Measurements from ENCODE around the gene PRDM16. TPM values are rescaled to one million over a fixed set of nuclear protein-coding genes. Genes with fewer than 3 reads are reported as not detected.

The PRDM16 gene
- total and polyA plus RNA-seq, 2 of the 4 experiments (the other 2 are of a cell fraction), result 0.02 TPM; not detected in 1

DNA sequence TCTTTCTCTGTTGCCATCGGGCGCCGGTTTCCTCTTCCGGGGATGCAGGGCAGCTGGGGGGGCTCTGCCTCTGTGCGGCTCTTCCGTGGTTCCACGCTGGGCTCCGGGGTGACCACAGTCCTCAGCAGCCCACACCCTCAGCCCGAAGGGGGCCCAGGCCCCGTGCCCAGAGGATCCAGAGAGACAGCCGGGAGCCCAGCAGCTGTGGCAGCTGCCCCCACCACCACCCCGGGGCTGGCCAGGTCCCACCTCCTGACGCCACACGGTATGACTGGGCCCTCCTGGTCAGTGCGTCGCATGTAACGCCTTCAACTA is 172.2 kb downstream of the PRDM16 start:
- no peak for ATAC-seq (ENCODE audit: low read depth)
- Histone ChIP-seq H2BK5ac (ENCODE audit: low read depth, low read length, poor library complexity, severe bottlenecking) (no peak overlapping the region), H2BK15ac (ENCODE audit: low read depth, low read length) (no peak overlapping the region), H3K4me1 (ENCODE audit: control insufficient read depth, insufficient read depth, low read length) (no peaks in the 10 kb centered on the region), H3K56ac (ENCODE audit: extremely low read depth, insufficient read depth, low read length) (no peak overlapping the region), H3K9me1 (ENCODE audit: insufficient read depth, low read length) (no peaks in the 10 kb centered on the region), H2BK120ac (ENCODE audit: low read depth, low read length) (no peak overlapping the region), H4K5ac (ENCODE audit: low read depth, low read length) (no peak overlapping the region), H3K4ac (ENCODE audit: low read depth, low read length) (no peak overlapping the region), H2AK5ac (ENCODE audit: low read depth, low read length) (no peak overlapping the region), H2AK9ac (replicated peaks; ENCODE audit: low read depth, low read length, poor library complexity) (no peak overlapping the region), H4K91ac (ENCODE audit: insufficient read depth, low read depth, low read length) (no peak overlapping the region), H3K18ac (ENCODE audit: low read depth, low read length) (no peak overlapping the region), H3K79me1 (ENCODE audit: low read depth in 1 of 2, low read length in 2 of 2) (no peaks in the 10 kb centered on the region), H3K9ac (ENCODE audit: low read depth, low read length) (no peak overlapping the region), H3K27me3 (ENCODE audit: control insufficient read depth, insufficient read depth, low read length) (no peaks in the 10 kb centered on the region; the same call in 1 of the 2 replicates), H4K20me1 (ENCODE audit: insufficient read depth, low read length) (no peaks in the 10 kb centered on the region), H3K14ac (replicated peaks; ENCODE audit: low read depth, low read length) (no peak overlapping the region), H3K27ac (ENCODE audit: insufficient read depth, low read length) (no peak overlapping the region), H3K36me3 (ENCODE audit: control insufficient read depth, insufficient read depth, low read length) (no peaks in the 10 kb centered on the region), H3K4me3 (ENCODE audit: insufficient read depth, low read depth, low read length) (no peak overlapping the region), H2BK20ac (ENCODE audit: low read depth, low read length) (no peak overlapping the region), H4K8ac (ENCODE audit: low read depth in 2 of 2, low read length in 2 of 2) (no peak overlapping the region), H3K23ac (ENCODE audit: low read depth, low read length) (no peak overlapping the region), H2AFZ (replicated peaks; ENCODE audit: low read length, poor library complexity) (peak overlapping the region; percentile 21), H3K4me2 (ENCODE audit: low read depth, low read length) (no peak overlapping the region), H3K9me3 (ENCODE audit: control insufficient read depth, insufficient read depth, low read length) (peaks cover 4% of the 10 kb centered on the region)
- TF ChIP-seq RAD21 (IDR thresholded peaks at IDR 0.05; ENCODE audit: low read length) (no peak), ELK1 (IDR thresholded peaks at IDR 0.05; ENCODE audit: borderline replicate concordance, low read depth, low read length) (no peak), MXI1 (IDR thresholded peaks at IDR 0.05; ENCODE audit: borderline replicate concordance, low read depth, low read length) (no peak), MAZ (IDR thresholded peaks at IDR 0.05; ENCODE audit: borderline replicate concordance, low read depth, low read length) (no peak), FOS (IDR thresholded peaks at IDR 0.05; ENCODE audit: low read depth, low read length) (no peak)
- ChIA-PET CTCF (no interaction called here), POLR2A (ENCODE audit: unreplicated experiment) (no interaction called here)
- in situ Hi-C loops (cut with MboI; ENCODE audit: low sequenced_read_pairs), result no loop called here
- intact Hi-C loops (cut with micrococcal nuclease), result no loop called here
- WGBS, 2 experiments (ENCODE audit: extremely low coverage in 2 of 2, insufficient read length in 1 of 2), result 41% methylated on average over 8 of the region's 17 CpGs; no CpG with 5 or more reads in 1 of the 2 experiments
- BruUV-seq (replicated peaks), result no TSS peak
- dilution Hi-C loops (cut with HindIII; ENCODE audit: low sequenced_read_pairs, unreplicated experiment), result no loop called here
- no peak for DNase-seq
